Measurements from ENCODE around the gene GPRC5B.

- TF ChIP-seq CTCF (IDR thresholded peaks at IDR 0.05) (no peak), EP300 (IDR thresholded peaks at IDR 0.05) (no peak)
Measured at GRCh38 chr16:19928432-19928831, 43.8 kb upstream of the GPRC5B start.
